Activated CD4-positive, alpha-beta T cell treated with anti-CD3 and anti-CD28 coated beads, Interleukin-2, amount 10 ng/mL, durations not matched to agents 7 days and 5 days (primary cell): ENCODE data around the gene ADAM33. TPM values are rescaled to one million over a fixed set of nuclear protein-coding genes. Genes with fewer than 3 reads are reported as not detected.

Experiments
- CTCF ChIA-PET: fragments of 350-600 bp; sonication (Branson Sonifier 250); formaldehyde crosslinking; loops from one replicate; lab custom pipeline; 2021; ENCODE audit warnings: antibody characterized with exemption; lab: Charles Lee
- POLR2A ChIA-PET: fragments of 350-600 bp; sonication (Branson Sonifier 250); formaldehyde crosslinking; loops from one replicate; lab custom pipeline; 2021; ENCODE audit warnings: antibody characterized with exemption; lab: Charles Lee
- DNase-seq: peaks from one replicate; pipeline ENCODE4 v3.0.0-alpha.2; 2020
- H3K27ac Mint-ChIP-seq: one replicate; pipeline ENCODE4 v1.8.0; 2021; ENCODE audit warnings: mild to moderate bottlenecking, moderate library complexity, mixed read lengths
- H3K27me3 Mint-ChIP-seq: one replicate; pipeline ENCODE4 v1.8.0; 2021; ENCODE audit warnings: mixed read lengths
- H3K36me3 Mint-ChIP-seq: one replicate; pipeline ENCODE4 v1.8.0; 2021; ENCODE audit warnings: low read depth, mixed read lengths
- H3K4me1 Mint-ChIP-seq: one replicate; pipeline ENCODE4 v1.8.0; 2021; ENCODE audit warnings: mixed read lengths
- H3K4me3 Mint-ChIP-seq: one replicate; pipeline ENCODE4 v1.8.0; 2021; ENCODE audit warnings: mild to moderate bottlenecking, moderate library complexity, mixed read lengths
- H3K9me3 Mint-ChIP-seq: one replicate; pipeline ENCODE4 v1.8.0; 2021; ENCODE audit warnings: mixed read lengths
- total RNA-seq, 2 experiments: library from RNA; stranded (reverse); gene quantifications; one replicate each; pipeline ENCODE4 v1.2.3, GENCODE V29; 2021

The ADAM33 gene
- total RNA-seq, 2 experiments from 2014 or later: not detected

DNA sequence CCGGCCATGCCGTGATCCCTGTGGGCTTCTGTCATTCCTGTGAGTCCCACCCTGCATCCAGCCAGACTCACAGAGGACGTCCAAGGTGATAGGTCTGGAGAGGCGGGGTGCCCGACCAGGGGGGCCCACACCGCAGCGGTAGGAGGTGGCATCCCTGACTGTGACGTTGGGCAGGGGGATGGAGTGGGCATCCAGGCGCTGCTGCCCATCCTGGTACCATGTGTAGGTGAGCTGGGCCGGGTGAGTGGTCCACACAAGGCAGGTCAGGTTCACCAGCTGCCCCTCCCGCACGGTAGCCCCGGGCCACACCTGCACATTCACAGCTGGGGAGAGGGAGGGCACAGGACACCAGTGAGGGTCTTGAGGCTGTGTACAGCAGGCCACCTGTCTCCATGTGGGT lies 11.6 kb upstream of the ADAM33 start:
- ChIA-PET POLR2A (no interaction called here), CTCF (no interaction called here)
- Mint-ChIP-seq H3K4me3 (no peak overlapping the region), H3K36me3 (no peaks in the 10 kb centered on the region), H3K27me3 (no peaks in the 10 kb centered on the region), H3K27ac (no peak overlapping the region), H3K9me3 (peaks cover 2% of the 10 kb centered on the region), H3K4me1 (no peaks in the 10 kb centered on the region)
- DNase-seq: no peak

- Mint-ChIP-seq H3K27ac (no peak overlapping the region), H3K4me3 (no peak overlapping the region), H3K27me3 (no peaks in the 10 kb centered on the region), H3K4me1 (no peaks in the 10 kb centered on the region), H3K9me3 (peaks cover 2% of the 10 kb centered on the region), H3K36me3 (no peaks in the 10 kb centered on the region)
- DNase-seq: no peak
- ChIA-PET CTCF (interaction anchor here (0.5 to 1.9 kb wide), 4 partner anchors 14 to 208 kb away, joined by 3 to 6 read pairs (median 4); no protein-coding TSS in a partner anchor), POLR2A (no interaction called here)
Observed at GRCh38 chr20:3692706-3693294, 11.0 kb upstream of the ADAM33 start.

- H3K4me1 Mint-ChIP-seq: no peaks in the 10 kb centered on the region
- peaks cover 2% of the 10 kb centered on the region for H3K9me3 Mint-ChIP-seq
- no peaks in the 10 kb centered on the region for H3K36me3 Mint-ChIP-seq
- ChIA-PET CTCF (interaction anchor here (0.9 to 1.9 kb wide), 4 partner anchors 14 to 207 kb away, joined by 3 to 6 read pairs (median 4); no protein-coding TSS in a partner anchor), POLR2A (no interaction called here)
- no peaks in the 10 kb centered on the region for H3K27me3 Mint-ChIP-seq
- no peak overlapping the region for H3K4me3 Mint-ChIP-seq
- H3K27ac Mint-ChIP-seq: no peak overlapping the region
- no peak for DNase-seq
Observed at GRCh38 chr20:3691897-3692296, 10.1 kb upstream of the ADAM33 start.

DNA sequence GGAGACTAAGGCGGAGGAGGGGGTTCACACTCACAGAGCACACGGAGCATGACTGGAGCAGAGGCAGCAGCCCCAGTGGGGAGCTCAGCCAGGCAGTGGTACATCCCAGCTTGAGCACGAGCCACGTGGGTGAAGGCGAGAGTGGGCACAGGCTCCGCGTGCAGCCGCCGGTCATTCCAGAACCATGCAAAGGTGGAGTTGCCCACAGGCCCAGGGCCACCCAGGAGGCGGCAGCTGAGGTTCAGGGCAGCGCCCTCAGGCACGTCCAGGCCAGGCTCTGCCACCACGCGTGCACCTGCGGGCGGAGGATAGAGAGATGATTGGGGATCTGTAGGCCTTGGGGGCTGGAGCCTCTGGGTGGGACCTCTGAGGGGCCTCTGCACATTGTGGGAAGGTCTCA lies 9.5 kb upstream of the ADAM33 start:
- H3K36me3 Mint-ChIP-seq: no peaks in the 10 kb centered on the region
- H3K4me1 Mint-ChIP-seq: no peaks in the 10 kb centered on the region
- ChIA-PET POLR2A (no interaction called here), CTCF (interaction anchor here (1.4 to 1.9 kb wide), 3 partner anchors 13 to 20 kb away, joined by 3 to 6 read pairs (median 6); no protein-coding TSS in a partner anchor)
- no peak overlapping the region for H3K4me3 Mint-ChIP-seq
- DNase-seq: no peak
- peaks cover 3% of the 10 kb centered on the region for H3K27me3 Mint-ChIP-seq
- H3K27ac Mint-ChIP-seq: no peak overlapping the region
- peaks cover 1% of the 10 kb centered on the region for H3K9me3 Mint-ChIP-seq

GRCh38 chr20:3690413-3690812 lies 8.6 kb upstream of the ADAM33 start:
- Mint-ChIP-seq H3K4me3 (no peak overlapping the region), H3K27ac (no peak overlapping the region), H3K4me1 (no peaks in the 10 kb centered on the region), H3K27me3 (peaks cover 10% of the 10 kb centered on the region), H3K9me3 (no peaks in the 10 kb centered on the region), H3K36me3 (no peaks in the 10 kb centered on the region)
- ChIA-PET CTCF (no interaction called here), POLR2A (no interaction called here)
- DNase-seq: no peak

- no peaks in the 10 kb centered on the region for H3K36me3 Mint-ChIP-seq
- H3K9me3 Mint-ChIP-seq: no peaks in the 10 kb centered on the region
- H3K27me3 Mint-ChIP-seq: peaks cover 13% of the 10 kb centered on the region
- DNase-seq: no peak
- no peaks in the 10 kb centered on the region for H3K4me1 Mint-ChIP-seq
- H3K4me3 Mint-ChIP-seq: no peak overlapping the region
- CTCF ChIA-PET: interaction anchor here (1.1 kb wide), 1 partner anchor 8 kb away, joined by 3 read pairs; no protein-coding TSS in a partner anchor
- H3K27ac Mint-ChIP-seq: no peak overlapping the region
- POLR2A ChIA-PET: no interaction called here
Observed at GRCh38 chr20:3689978-3690377, 8.2 kb upstream of the ADAM33 start.

DNA sequence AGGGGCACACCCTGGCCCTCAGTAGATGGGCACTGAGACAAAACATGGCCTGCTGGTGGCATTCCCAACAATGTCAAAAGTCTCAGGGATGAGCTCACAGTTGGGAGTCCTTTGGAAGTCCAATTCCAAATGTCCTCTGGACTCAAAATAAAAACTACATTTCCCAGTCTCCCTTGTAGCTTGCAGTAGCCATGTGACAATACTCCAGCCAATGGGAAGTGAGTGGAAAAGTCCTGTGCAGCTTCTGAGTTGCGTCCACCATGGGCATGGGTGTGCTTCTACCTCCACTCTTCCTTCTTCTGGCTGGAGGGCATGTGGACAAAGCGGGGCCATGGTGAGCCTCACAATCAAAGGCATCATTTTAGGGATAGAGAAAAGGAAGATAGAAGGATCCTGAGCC lies 5.8 kb upstream of the ADAM33 start:
- Mint-ChIP-seq H3K27ac (no peak overlapping the region), H3K4me1 (no peaks in the 10 kb centered on the region), H3K4me3 (no peak overlapping the region), H3K27me3 (peaks cover 29% of the 10 kb centered on the region), H3K36me3 (no peaks in the 10 kb centered on the region), H3K9me3 (no peaks in the 10 kb centered on the region)
- no peak for DNase-seq
- ChIA-PET CTCF (interaction anchor here (1.0 kb wide), 1 partner anchor 168 kb away, joined by 3 read pairs; no protein-coding TSS in a partner anchor), POLR2A (no interaction called here)

DNA sequence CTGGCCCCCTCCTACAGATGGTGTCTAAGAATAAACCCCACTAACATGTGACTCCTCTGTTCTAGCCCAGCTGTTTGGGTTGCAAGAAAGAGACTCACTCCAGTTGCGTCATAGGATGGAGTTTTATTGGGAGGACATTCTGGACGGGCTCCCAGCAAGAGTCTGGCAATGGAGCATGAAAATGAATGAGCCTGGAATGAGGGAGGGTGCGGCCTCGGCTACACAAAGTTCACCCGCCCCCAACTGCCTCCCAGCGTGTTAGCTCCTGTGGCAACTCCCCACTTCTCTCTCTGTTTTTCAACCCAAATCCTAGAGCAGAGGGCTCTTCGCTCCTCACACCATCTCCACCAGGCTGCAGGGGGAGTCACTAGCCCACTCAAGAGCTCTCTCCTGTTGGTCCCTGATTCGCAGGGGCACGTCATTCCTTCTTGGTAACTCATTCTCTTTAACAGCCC lies 5.1 kb upstream of the ADAM33 start:
- H3K27ac Mint-ChIP-seq: no peak overlapping the region

DNA sequence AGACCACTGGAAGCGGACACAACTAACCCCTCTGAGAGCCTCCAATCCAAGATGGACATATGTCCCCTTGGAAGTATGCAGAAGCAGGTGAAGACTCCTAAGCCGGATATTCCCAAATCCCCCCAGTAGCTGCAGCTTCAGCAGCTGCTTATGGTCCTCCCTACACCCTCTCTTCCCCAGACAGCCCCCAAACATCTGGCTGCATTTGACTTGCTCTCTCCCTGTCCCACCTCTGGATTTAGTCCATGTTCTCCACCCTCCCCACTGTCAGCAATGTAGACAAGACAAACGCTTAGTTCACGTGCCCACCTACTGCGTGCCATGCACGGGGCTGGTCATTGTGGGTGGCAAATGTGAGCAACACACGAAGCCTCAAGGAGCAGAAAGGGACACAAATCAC lies 4.6 kb upstream of the ADAM33 start:
- CTCF ChIA-PET: interaction anchor here (1.1 kb wide), 1 partner anchor 10 kb away, joined by 4 read pairs; no protein-coding TSS in a partner anchor
- Mint-ChIP-seq H3K36me3 (no peaks in the 10 kb centered on the region), H3K27me3 (peaks cover 35% of the 10 kb centered on the region), H3K27ac (no peak overlapping the region), H3K9me3 (no peaks in the 10 kb centered on the region), H3K4me1 (no peaks in the 10 kb centered on the region), H3K4me3 (no peak overlapping the region)
- DNase-seq: no peak
- POLR2A ChIA-PET: no interaction called here

More for the DNA sequence above, 5.1 kb upstream of the ADAM33 start:
- CTCF ChIA-PET: no interaction called here
- H3K4me3 Mint-ChIP-seq: no peak overlapping the region
- no peaks in the 10 kb centered on the region for H3K9me3 Mint-ChIP-seq
- no peaks in the 10 kb centered on the region for H3K4me1 Mint-ChIP-seq
- no peaks in the 10 kb centered on the region for H3K36me3 Mint-ChIP-seq
- POLR2A ChIA-PET: no interaction called here
- no peak for DNase-seq
- H3K27me3 Mint-ChIP-seq: peaks cover 33% of the 10 kb centered on the region

GRCh38 chr20:3685341-3685740 lies 3.5 kb upstream of the ADAM33 start:
- DNase-seq: no peak
- no peaks in the 10 kb centered on the region for H3K4me1 Mint-ChIP-seq
- CTCF ChIA-PET: interaction anchor here (1.1 kb wide), 2 partner anchors 9 to 13 kb away, joined by 4 read pairs; no protein-coding TSS in a partner anchor
- no peaks in the 10 kb centered on the region for H3K9me3 Mint-ChIP-seq
- H3K27me3 Mint-ChIP-seq: peaks cover 46% of the 10 kb centered on the region
- no peak overlapping the region for H3K27ac Mint-ChIP-seq
- no peaks in the 10 kb centered on the region for H3K36me3 Mint-ChIP-seq
- POLR2A ChIA-PET: no interaction called here
- no peak overlapping the region for H3K4me3 Mint-ChIP-seq

- peaks cover 59% of the 10 kb centered on the region for H3K27me3 Mint-ChIP-seq
- ChIA-PET CTCF (interaction anchor here (1.2 to 1.7 kb wide), 2 partner anchors 14 to 26 kb away, joined by 3 read pairs; no protein-coding TSS in a partner anchor), POLR2A (no interaction called here)
- no peak for DNase-seq
- no peak overlapping the region for H3K27ac Mint-ChIP-seq
- H3K4me1 Mint-ChIP-seq: peaks cover 3% of the 10 kb centered on the region
- no peaks in the 10 kb centered on the region for H3K9me3 Mint-ChIP-seq
- H3K4me3 Mint-ChIP-seq: no peak overlapping the region
- H3K36me3 Mint-ChIP-seq: no peaks in the 10 kb centered on the region
Observed at GRCh38 chr20:3681352-3681930, 369 bp downstream of the ADAM33 start.

- Mint-ChIP-seq H3K9me3 (no peaks in the 10 kb centered on the region), H3K27ac (no peak overlapping the region), H3K4me1 (peaks cover 3% of the 10 kb centered on the region), H3K36me3 (no peaks in the 10 kb centered on the region), H3K27me3 (peaks cover 55% of the 10 kb centered on the region), H3K4me3 (no peak overlapping the region)
- DNase-seq: no peak
- POLR2A ChIA-PET: no interaction called here
- CTCF ChIA-PET: interaction anchor here (1.2 to 1.7 kb wide), 2 partner anchors 15 to 27 kb away, joined by 3 read pairs; no protein-coding TSS in a partner anchor
Observed at GRCh38 chr20:3680701-3681351, 984 bp downstream of the ADAM33 start.
